Tibial nerve (tissue), 4 donors: Measurements from ENCODE around the gene MRPL30. TPM values are rescaled to one million over a fixed set of nuclear protein-coding genes. Genes with fewer than 3 reads are reported as not detected.

Experiments
- small RNA-seq: library from RNA; depleted of rRNA; stranded (forward); fragments of <200 nt; gene quantifications from one replicate; pipeline ENCODE3, GENCODE V24; 2016
- total RNA-seq, 4 donors: library from RNA; depleted of rRNA; stranded (reverse); fragments of >200 nt; gene quantifications; one replicate each; pipeline ENCODE4 v1.1.0, GENCODE V29; 2016

MRPL30 gene
- total RNA-seq, 4 donors from 2014 or later: 19.4 to 27.0 (median 21.7) TPM

Small RNA genes lying within 50 kb of the gene (small RNA-seq; reads per million reads assigned to genes)
- not detected for gene AC092587.1

Other genes with a start within 250 kb of the MRPL30 start
- 10 to 100 TPM in 3 of 4 donors, 1 to 10 TPM in 1; 7.2 to 19.0 (median 15.4) TPM for gene CRACDL, start 245.0 kb upstream of the MRPL30 start, total RNA-seq
- under 1 TPM in 1 of 4 donors, not detected in 3; 0.44 TPM for gene C2orf15, start 39.5 kb upstream of the MRPL30 start, total RNA-seq
- gene TSGA10, start 26.2 kb upstream of the MRPL30 start, total RNA-seq: 10 to 100 TPM in 2 of 4 donors, 1 to 10 TPM in 2; 6.5 to 12.9 (median 10.0) TPM
- 10 to 100 TPM in 1 of 4 donors, 1 to 10 TPM in 3; 2.7 to 10.0 (median 9.0) TPM for gene LIPT1, start 26.2 kb upstream of the MRPL30 start, total RNA-seq
- gene MITD1, start 126 bp upstream of the MRPL30 start, total RNA-seq: 10 to 100 TPM; 18.3 to 30.8 (median 27.2) TPM
- gene LYG2, start 74.5 kb downstream of the MRPL30 start, total RNA-seq: not detected
- gene LYG1, start 120.0 kb downstream of the MRPL30 start, total RNA-seq: 1 to 10 TPM in 3 of 4 donors, under 1 TPM in 1; 0.66 to 2.7 (median 1.9) TPM
- gene TXNDC9, start 155.1 kb downstream of the MRPL30 start, total RNA-seq: 10 to 100 TPM; 25.3 to 37.1 (median 29.7) TPM
- 10 to 100 TPM; 28.8 to 47.4 (median 42.3) TPM for gene EIF5B, start 156.2 kb downstream of the MRPL30 start, total RNA-seq